Type B pancreatic cell (in vitro differentiated cells): ENCODE measurements around the gene UMAD1. TPM values are rescaled to one million over a fixed set of nuclear protein-coding genes. Genes with fewer than 3 reads are reported as not detected.

Experiments used
- DNase-seq: peaks from one replicate; pipeline ENCODE4 v3.0.0; 2021; ENCODE audit warnings: mixed read lengths; ENCODE audit not compliant: unreplicated experiment; ENCODE audit errors: extremely low spot score
- H3K27ac Mint-ChIP-seq: 2 replicates; pipeline ENCODE4 v1.8.0; 2021; ENCODE audit warnings: mild to moderate bottlenecking, mixed read lengths
- H3K27me3 Mint-ChIP-seq: 2 replicates; pipeline ENCODE4 v1.8.0; 2021; ENCODE audit warnings: mixed read lengths
- H3K36me3 Mint-ChIP-seq: 2 replicates; pipeline ENCODE4 v1.8.0; 2021; ENCODE audit warnings: mixed read lengths
- H3K4me1 Mint-ChIP-seq: one replicate; pipeline ENCODE4 v1.8.0; 2021; ENCODE audit warnings: mixed read lengths; ENCODE audit not compliant: unreplicated experiment
- H3K4me3 Mint-ChIP-seq: 2 replicates; pipeline ENCODE4 v1.8.0; 2021; ENCODE audit warnings: mild to moderate bottlenecking, mixed read lengths
- H3K9me3 Mint-ChIP-seq: 2 replicates; pipeline ENCODE4 v1.8.0; 2021; ENCODE audit warnings: mixed read lengths
- CTCF ChIP-seq: fragments of 200-600 bp; sonication (generic); conservative IDR thresholded peaks from 2 replicates; pipeline ENCODE4 v1.5.0; 2021; ENCODE audit warnings: antibody characterized with exemption, mild to moderate bottlenecking
- total RNA-seq: library from RNA; stranded (reverse); gene quantifications from 2 replicates; pipeline ENCODE4 v1.2.1, GENCODE V29; 2021; ENCODE audit warnings: low replicate concordance

Gene UMAD1
- total RNA-seq, 1 donor from 2014 or later = 9.0 TPM

- peak overlapping the region; percentile 97 for H3K4me3 Mint-ChIP-seq
- H3K4me1 Mint-ChIP-seq = peaks cover 12% of the 10 kb centered on the region
- no peaks in the 10 kb centered on the region for H3K27me3 Mint-ChIP-seq
- H3K27ac Mint-ChIP-seq = peak overlapping the region; percentile 98
- H3K9me3 Mint-ChIP-seq = no peaks in the 10 kb centered on the region
- peaks cover 11% of the 10 kb centered on the region for H3K36me3 Mint-ChIP-seq
- no peak for TF ChIP-seq CTCF
- no peak for DNase-seq
Observed at GRCh38 chr7:7641129-7641663, 644 bp downstream of the UMAD1 start.

- Mint-ChIP-seq H3K27ac (peak overlapping the region; percentile 98), H3K4me3 (peak overlapping the region; percentile 97), H3K36me3 (peaks cover 13% of the 10 kb centered on the region), H3K4me1 (peaks cover 12% of the 10 kb centered on the region), H3K9me3 (no peaks in the 10 kb centered on the region), H3K27me3 (no peaks in the 10 kb centered on the region)
- DNase-seq = no peak
- no peak for TF ChIP-seq CTCF
Observed at GRCh38 chr7:7642081-7642480, 1.5 kb downstream of the UMAD1 start.

- Mint-ChIP-seq H3K4me3 (no peak overlapping the region), H3K4me1 (peaks cover 10% of the 10 kb centered on the region), H3K9me3 (no peaks in the 10 kb centered on the region), H3K36me3 (peaks cover 13% of the 10 kb centered on the region), H3K27me3 (no peaks in the 10 kb centered on the region), H3K27ac (no peak overlapping the region)
- DNase-seq = no peak
- TF ChIP-seq CTCF = no peak
Observed at GRCh38 chr7:7647495-7648036, 7.0 kb downstream of the UMAD1 start.

GRCh38 chr7:7650682-7651206, 10.2 kb downstream of the UMAD1 start:
- Mint-ChIP-seq H3K27me3 (no peaks in the 10 kb centered on the region), H3K36me3 (peaks cover 7% of the 10 kb centered on the region), H3K4me3 (no peak overlapping the region), H3K9me3 (no peaks in the 10 kb centered on the region), H3K27ac (no peak overlapping the region), H3K4me1 (peaks cover 6% of the 10 kb centered on the region)
- no peak for TF ChIP-seq CTCF
- DNase-seq = no peak

GRCh38 chr7:7651479-7651878, 10.9 kb downstream of the UMAD1 start:
- peaks cover 4% of the 10 kb centered on the region for H3K36me3 Mint-ChIP-seq
- no peak for TF ChIP-seq CTCF
- no peak overlapping the region for H3K27ac Mint-ChIP-seq
- H3K27me3 Mint-ChIP-seq = no peaks in the 10 kb centered on the region
- H3K4me1 Mint-ChIP-seq = peaks cover 6% of the 10 kb centered on the region
- no peak for DNase-seq
- no peaks in the 10 kb centered on the region for H3K9me3 Mint-ChIP-seq
- no peak overlapping the region for H3K4me3 Mint-ChIP-seq
